Fibroblast of lung (primary cell): ENCODE data around the gene EFCAB10.

Experiments
- EZH2 ChIP-seq: IDR thresholded peaks from 2 replicates; pipeline ENCODE4 v1.5.1; 2012; ENCODE audit warnings: low read length, control low read depth, mild to moderate bottlenecking; ENCODE audit errors: missing control alignments
- TF ChIP-seq, protein P1 (sequence below), 2 donors: IDR thresholded peaks in 1 of 2; conservative IDR thresholded peaks in 1 of 2; 1 replicate in 1 of 2; 2 replicates in 1 of 2; pipeline ENCODE4 v1.5.1; 2011 to 2012; ENCODE audit warnings: low read length in 2 of 2, control low read depth in 1 of 2, inconsistent platforms in 1 of 2, low read depth in 1 of 2, mild to moderate bottlenecking in 1 of 2

DNA sequence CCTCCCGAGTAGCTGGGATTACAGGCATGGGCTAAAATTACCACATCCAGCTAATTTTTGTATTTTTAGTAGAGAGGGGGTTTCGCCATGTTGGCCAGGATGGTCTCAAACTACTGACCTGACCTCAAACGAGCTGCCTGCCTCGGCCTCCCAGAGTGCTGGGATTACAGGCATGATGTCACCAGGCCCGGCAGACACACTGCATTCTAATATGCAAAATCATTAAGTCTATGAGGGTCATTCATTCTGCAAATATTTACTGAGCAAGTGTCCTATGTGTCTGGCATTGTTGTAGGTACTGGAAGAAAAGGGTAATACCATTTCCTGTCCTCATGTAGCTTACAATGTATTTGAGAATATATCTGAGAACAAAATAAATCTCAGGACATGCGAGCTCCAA, 61.9 kb downstream of the EFCAB10 start:
- TF ChIP-seq, protein P1, sequence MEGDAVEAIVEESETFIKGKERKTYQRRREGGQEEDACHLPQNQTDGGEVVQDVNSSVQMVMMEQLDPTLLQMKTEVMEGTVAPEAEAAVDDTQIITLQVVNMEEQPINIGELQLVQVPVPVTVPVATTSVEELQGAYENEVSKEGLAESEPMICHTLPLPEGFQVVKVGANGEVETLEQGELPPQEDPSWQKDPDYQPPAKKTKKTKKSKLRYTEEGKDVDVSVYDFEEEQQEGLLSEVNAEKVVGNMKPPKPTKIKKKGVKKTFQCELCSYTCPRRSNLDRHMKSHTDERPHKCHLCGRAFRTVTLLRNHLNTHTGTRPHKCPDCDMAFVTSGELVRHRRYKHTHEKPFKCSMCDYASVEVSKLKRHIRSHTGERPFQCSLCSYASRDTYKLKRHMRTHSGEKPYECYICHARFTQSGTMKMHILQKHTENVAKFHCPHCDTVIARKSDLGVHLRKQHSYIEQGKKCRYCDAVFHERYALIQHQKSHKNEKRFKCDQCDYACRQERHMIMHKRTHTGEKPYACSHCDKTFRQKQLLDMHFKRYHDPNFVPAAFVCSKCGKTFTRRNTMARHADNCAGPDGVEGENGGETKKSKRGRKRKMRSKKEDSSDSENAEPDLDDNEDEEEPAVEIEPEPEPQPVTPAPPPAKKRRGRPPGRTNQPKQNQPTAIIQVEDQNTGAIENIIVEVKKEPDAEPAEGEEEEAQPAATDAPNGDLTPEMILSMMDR (conservative IDR thresholded peaks at IDR 0.05 in 1 of 2, IDR thresholded peaks at IDR 0.05 in 1 of 2; ENCODE audit: low read depth in 1 of 2, low read length in 2 of 2) = no peak
- no peak for TF ChIP-seq EZH2
